GM23248 (cell line): ENCODE measurements around the gene KRT2.

ENCODE experiments used
- EZH2 ChIP-seq: fragments of 200-600 bp; sonication (generic); IDR thresholded peaks from 2 replicates; pipeline ENCODE4 v1.6.1; 2018; ENCODE audit warnings: antibody characterized with exemption, mild to moderate bottlenecking; ENCODE audit not compliant: insufficient read depth, poor library complexity, severe bottlenecking
- EZH2phosphoT487 ChIP-seq: fragments of 200-600 bp; sonication (generic); IDR thresholded peaks from 2 replicates; pipeline ENCODE4 v1.6.1; 2018; ENCODE audit warnings: antibody characterized with exemption, moderate library complexity, mild to moderate bottlenecking, low read depth; ENCODE audit not compliant: insufficient read depth

- TF ChIP-seq EZH2 (no peak), EZH2phosphoT487 (no peak)
Measured at GRCh38 chr12:52636592-52637258, 15.3 kb downstream of the KRT2 start.
